NCI-H82 treated with DMSO at 0.1 percent for 48 hours (cell line): ENCODE measurements around the gene GDF11.
A peak's percentile ranks its signal among the peaks of the same experiment; 100 is the strongest.

Source experiments
- DNase-seq: peaks from one replicate; lab custom pipeline; 2025; ENCODE audit not compliant: unreplicated experiment; lab: John Stamatoyannopoulos, UW

GDF11 gene

DNA sequence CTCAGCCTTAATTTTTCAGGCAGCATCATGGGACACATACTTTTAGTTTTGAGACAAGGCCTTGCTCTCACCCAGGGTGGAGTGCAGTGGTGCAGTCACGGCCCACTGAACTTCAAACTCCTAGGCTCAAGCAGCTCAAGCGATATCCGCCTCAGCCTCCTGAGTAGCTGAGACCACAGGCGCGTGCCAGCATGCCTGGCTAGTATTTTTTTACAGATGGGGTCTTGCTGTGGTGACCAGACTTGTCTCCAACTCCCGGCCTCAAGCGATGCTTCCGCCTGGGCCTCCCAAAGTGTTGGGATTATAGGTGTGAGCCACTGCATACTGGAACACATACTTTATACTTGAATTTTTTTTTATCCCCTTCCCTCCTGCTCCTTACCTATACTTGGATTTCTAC, 20.0 kb upstream of the GDF11 start:
- no peak for DNase-seq

DNA sequence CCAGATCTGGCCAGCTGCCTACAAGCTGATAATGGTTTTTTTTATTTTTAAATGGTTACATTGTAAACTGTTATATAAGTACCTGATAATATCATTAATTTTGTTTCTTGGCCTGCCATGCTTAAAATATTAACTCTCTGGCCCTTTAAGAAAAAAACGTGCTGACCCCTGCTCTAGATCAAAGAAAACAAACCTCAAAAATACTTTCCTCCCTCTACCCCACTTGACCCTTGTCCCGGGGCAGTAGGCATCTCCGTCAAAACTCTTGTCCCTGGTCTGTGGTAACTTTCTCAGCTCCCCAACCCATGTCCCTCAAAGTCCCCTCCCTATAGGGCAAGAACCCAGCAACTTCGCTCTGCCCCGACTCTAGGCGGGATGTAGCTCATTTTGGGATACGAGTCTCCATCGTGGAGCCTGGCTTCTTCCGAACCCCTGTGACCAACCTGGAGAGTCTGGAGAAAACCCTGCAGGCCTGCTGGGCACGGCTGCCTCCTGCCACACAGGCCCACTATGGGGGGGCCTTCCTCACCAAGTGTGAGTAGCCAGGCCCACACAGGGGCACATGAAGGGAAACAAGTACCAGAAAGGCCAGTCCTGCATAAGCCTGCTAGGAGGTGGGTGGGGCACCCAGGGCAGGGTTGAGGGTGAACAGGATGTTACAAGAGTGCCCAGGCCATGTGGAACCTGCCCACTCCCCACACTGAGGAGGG, 19.3 kb upstream of the GDF11 start:
- DNase-seq = no peak

DNA sequence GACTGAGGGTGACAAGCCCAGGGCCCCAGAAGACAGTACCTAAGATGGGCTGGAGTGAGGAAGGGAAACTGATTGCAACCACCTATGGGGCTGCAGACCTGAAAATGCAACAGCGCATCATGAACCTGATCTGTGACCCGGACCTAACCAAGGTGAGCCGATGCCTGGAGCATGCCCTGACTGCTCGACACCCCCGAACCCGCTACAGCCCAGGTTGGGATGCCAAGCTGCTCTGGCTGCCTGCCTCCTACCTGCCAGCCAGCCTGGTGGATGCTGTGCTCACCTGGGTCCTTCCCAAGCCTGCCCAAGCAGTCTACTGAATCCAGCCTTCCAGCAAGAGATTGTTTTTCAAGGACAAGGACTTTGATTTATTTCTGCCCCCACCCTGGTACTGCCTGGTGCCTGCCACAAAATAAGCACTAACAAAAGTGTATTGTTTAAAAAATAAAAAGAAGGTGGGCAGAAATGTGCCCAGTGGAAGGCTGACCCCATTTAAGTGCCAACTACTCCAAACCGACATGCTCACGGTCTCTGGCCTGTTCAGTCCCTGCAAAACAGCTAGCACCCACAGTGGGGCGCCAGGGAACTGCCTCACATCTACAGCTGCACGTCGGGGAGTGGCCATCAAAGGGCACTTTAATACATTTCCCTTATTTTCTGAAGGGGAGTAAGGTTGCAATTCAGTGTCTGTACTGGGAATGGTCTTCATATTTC, 18.5 kb upstream of the GDF11 start:
- peak; percentile 17 for DNase-seq

DNA sequence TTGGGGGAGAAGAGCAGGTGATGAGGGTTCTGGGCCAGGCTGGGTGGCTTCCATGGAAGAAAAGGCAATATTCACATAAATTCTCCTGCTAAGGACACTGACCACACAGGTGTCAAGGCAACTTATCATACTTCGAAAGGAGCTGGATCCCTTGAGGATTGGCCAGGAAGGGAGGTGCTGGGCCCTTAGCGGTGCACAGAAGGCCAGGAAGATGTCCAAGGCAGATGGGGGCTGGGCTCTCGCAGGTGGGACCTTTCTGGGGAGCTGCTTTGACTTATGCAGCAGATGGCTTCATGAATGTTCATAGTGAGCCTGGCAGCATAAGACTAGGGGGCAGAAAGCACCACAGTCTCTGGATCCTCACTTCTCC, 18.0 kb upstream of the GDF11 start:
- DNase-seq = no peak

DNA sequence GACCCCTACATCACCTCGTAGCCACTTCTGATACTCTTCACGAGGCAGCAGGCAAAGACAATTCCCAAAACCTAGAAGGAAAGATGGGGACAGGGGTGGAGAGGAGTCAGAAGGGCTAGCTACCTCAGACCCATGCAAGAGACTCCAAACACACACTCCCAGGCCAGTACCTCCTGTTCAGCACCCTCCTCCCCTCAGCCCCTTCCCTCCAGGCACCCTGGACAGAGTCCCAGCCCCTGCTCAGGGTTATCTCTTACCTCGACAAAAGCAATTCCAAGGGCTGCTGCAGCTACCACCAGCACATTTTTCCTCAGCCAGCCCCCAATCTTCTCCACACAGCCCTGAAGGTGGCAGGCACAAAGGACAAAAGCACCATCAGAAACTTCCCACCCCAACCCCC, 17.4 kb upstream of the GDF11 start:
- DNase-seq = no peak

DNA sequence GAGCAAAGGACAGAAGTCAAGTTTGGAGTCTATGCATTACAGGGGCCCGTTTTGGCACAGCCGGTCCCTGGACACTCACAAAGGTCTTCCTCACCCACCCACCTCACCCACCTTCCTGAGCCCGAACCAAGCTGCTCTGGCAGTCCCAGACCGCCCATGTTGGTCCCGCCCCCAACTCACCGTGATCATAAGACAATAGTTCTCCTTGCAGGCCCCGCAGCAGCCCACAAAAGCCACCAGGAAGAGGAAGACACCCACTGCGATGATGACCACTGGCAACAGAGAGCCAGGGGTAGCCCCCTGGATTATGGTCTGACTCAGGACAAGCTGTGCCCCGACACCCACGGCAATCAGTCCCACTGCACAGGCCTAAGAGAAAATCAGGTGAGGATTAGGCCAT, 16.0 kb upstream of the GDF11 start:
- DNase-seq = no peak

DNA sequence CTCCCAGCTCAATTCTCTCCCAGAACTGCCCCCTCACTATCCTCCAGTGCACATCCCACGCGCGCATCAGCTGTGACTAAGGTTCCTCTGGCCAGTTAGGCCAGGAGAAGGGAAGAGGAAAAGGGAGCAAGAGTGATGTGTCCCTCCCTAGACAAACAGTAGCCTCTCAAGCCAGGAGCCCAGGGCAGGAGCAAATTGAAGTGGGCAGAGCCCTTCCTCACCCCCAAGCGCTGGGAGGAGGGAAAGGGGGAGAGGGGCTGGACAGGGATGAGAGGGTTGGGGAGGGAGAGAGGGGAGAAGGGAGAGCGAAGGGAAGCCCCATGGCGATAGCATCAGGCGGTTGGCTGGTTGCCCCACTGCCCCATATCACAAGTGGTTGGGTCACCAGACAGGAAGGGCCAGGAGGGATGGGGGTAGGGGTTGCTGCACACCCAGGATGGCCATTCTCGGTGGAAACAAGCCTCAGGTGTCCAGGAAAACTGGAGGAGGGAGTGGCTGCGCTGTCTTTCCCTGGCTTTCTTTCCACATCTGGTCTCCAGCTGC, 15.2 kb upstream of the GDF11 start:
- DNase-seq = no peak

DNA sequence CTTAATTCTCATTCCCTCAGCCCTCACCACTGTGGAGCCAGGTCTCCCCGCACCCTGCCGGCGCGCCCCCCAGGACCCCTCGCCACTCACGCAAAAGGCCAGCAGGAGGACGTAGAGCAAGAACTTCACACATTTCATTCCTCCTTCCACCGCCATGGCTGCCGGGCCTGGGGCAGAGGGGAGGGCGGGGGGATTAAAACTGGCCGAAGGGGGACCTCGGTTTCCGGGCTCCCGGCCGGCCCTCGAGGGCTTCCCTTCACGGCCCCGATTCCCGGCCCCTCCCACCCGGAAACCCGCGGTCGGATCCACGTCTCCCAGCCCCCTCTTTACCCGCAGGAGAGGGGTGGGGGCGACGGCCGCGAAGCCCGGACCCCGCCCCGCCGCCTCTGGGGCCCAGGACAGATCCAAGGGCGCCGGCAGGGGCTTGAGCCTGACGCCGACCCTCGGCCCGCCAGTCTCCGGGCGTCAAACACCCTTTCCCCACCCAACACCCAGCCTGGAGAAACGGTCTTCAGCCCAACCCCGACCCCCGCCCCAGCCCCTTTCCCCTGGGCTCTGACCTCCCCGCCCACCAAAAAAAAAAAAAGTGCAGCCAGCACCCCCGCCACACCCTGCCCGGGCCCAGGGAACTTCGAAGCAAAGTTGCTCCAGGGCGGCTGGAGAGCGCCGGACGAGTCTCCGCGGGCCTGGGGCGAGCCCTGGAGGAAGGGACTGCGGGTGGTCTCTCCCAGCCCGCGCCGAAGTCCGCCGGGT, 14.6 kb upstream of the GDF11 start:
- DNase-seq = no peak

DNA sequence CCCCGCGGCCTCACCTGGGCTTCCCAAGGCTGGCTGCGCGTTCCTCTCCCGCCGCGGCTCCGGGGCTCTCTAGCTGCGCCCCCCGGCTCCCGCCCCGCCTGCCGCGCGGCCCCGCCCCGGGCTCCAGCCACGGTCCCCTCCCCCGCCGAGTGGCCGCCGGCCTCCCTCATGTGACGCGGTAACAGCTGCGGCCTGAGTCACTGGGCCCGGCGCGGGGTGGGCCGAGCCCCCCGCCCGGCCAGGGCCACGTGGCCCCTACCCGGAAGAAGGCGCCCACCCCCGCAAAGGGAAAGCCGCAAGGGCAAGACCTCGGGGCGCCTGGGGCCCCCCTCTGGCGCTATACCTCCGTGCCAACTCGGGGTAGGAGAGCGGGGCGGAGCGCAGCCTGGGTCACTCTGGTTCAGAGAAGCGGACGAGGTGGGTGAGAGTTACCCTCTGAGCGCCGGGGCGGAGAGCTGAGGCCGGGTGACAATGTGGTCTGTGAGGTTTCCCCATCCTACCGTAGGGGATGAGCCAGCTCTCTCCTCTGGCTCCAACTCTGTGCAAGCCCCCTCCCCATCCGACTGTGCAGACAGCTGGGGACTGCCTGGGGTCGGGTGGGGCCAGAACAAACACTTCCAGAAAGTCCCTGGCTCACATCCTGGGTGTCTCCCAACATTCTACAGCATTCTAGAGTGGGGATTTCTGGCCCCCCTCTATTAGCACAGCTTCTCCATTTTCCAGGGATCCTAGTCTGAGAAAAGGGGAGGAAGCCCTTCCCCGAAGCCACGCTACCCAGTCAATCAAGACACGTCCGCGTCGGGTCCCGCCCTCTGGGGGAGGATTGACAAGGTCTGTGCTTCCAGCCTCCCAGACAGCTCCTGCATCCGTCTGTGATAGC, 13.7 kb upstream of the GDF11 start, which contains the start of gene CD63:
CD63 (minus strand) TSS at position 71 of the 880 bp plus-strand sequence. CDS start 668 bp downstream, outside the sequence.
- DNase-seq = peak; percentile 44

DNA sequence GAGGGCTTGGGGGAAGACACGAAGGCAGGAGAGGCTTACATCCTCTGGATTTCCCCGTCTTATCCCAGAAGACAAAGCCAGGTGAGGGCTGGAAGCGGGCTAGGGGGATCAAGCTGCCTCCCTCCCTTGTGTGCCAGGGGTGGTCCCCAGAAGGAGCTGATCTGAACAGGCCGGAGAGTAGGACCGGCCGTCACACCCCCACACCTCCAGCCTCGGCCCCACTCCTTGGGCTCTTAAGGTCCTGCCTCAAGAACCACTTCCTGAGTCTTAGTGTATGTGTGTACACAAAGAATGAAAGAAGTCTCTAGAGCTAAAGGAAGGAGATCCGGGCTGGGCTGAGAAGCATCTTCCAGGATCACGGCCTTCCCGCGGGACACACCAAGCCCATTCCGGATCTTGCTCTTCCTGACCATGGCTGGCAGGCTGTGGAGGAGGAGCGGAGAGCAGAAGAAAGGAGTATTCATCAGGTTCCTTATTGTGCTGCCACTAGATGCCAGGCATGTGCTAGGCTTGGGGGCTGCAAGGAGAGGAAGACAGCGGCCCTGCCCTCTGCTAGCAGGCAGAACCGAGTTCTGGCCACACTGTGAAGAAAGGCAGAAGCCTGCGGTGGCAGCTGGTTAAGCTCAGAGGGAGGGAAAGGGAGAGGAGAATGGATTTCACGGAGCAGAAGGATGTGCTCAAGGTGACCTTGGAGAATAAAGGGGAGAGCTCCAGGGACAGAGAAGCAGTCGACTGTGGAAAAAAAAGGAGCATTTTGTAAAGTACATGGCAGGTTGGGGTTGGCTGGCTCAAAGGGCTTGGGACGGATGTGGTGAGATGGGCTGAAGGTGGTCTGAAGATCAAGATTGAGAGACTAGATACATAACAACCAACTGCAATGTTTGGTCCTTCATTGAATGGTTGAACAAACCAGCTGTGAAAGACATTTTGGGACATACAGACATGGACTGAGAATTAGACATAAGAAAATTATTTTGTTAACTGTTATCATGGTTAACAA, 12.8 kb upstream of the GDF11 start:
- DNase-seq = no peak

DNA sequence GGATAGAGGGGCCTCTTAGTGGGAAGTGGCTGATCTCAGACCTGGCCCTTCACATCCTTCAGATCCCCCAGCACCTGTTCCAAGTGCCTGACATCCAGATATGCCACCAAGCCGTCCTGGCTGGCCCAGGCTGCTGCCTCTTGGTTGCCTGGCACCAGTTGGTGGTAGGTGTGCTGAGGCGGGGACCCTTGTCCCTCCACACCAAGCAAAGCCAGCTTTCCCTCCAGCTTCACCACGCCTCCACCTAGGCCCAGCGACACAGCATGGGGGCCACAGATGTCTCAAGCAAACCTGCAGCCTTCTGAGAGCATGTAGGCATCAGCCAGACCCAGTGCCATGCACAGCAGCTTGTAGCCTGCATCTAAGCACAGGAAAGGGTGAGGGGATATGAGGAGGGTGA, 10.6 kb upstream of the GDF11 start:
- DNase-seq = no peak

DNA sequence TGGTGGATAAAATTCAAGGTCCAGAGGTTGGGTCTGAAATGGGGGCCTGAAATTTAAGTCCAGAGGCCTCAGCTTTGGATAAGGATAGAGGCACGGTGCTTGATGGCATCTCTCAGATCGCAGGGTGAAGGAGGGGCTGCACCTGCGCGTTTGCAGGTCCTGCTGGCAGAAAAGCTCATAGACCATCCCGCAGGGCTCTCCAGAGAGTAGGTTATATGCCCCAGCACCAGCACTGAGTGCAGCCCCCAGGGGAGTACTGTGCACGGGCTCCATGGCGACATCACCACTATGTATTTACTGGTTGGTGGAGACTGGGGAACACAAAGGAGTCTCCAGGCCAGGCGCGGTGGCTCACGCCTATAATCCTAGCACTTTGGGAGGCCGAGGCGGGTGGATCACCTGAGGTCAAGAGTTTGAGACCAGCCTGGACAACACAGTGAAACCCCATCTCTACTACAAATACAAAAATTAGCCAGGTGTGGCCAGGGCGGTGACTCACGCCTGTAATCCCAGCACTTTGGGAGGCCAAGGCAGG, 9.8 kb upstream of the GDF11 start:
- DNase-seq = no peak

DNA sequence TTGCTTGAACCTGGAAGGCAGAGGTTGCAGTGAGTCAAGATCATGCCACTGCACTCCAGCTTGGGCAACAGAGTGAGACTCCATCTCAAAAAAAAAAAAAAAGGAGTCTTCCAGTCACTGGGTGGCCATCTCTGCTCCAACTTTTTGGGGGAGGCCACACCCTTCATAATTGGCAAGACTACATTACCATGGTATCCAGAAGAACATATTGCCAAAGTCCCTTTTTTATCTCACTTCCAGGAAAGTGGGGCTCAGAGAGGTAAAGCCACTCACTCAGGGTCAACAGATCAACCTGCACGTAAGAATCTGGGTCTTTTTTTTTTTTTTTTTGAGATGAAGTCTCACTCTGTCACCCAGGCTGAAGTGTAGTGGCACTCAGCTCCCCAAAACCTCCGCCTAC, 9.1 kb upstream of the GDF11 start:
- DNase-seq = no peak

DNA sequence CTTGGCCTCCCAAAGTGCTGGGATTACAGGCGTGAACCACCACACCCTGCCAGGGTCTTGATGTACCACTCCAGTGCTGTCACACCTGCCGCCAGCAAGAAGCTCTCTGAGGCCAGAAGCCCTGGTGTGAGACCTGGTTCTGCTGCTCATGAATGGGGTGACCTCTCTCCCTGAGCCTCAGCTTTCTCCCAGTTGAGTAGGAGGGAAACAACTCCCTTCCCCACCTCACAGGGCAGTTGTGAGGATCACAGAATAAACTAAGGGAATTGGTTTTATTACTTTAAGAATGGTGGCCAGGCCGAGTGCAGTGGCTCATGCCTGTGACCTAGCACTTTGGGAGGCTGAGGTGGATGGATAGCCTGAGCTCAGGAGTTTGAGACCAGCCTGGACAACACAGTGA, 8.3 kb upstream of the GDF11 start:
- DNase-seq = no peak

DNA sequence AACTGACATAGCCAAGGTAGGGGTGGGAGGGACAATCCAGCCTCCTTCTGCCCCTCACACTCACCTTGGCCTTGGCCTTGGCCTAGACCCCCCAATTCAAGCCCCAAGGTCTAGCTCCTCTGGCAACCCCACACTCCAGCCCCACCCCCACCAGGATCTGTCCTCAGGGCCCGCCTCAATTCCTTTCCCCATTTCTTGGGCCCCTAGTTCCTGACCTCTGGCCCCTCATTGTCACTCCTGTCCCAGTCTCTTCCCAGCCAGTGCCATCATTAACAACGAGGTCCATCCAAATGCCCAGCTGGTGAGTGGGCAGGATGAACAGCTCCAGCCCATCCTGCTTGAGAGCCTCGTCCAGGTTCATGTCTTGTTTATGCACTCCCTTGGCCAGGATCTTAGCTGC, 6.8 kb upstream of the GDF11 start:
- no peak for DNase-seq

DNA sequence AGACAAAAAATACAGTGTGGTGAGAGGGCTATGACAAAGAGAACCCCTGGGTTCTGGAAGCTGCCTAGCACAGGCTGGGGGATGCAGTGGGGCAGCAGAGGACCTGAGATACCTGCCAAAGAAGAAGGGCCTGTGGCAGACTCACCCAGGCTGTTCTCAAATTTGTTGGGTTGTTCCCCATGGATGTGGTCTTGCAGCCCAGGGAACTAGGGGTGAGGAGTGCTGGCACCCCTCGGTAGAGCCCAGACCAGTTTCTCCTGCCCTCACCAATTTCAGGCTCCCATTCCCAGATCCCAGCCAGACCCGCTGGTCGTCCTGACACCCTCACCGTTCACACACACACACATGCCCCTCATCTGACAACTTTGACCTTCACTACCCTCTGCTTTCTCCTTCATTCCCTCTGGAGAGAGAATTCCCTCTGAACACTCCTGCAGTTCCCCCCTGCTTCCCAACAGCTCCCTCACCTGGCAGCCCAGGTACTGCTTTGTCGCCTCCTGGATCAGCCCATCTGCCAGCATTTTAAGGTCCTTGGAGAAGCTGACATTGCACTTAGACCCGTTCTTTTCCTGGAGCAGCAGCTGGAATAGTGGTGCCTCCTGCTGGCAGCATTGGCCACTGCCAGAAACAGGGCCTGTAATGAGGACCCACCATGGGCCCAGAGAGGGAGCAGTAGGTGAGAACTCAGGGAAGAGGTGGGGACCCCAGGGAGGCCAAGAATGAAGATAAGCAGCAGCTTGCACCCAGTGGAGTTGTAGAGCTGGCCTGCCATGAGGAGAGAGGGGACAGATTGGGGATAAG, 5.9 kb upstream of the GDF11 start:
- peak; percentile 77 for DNase-seq

DNA sequence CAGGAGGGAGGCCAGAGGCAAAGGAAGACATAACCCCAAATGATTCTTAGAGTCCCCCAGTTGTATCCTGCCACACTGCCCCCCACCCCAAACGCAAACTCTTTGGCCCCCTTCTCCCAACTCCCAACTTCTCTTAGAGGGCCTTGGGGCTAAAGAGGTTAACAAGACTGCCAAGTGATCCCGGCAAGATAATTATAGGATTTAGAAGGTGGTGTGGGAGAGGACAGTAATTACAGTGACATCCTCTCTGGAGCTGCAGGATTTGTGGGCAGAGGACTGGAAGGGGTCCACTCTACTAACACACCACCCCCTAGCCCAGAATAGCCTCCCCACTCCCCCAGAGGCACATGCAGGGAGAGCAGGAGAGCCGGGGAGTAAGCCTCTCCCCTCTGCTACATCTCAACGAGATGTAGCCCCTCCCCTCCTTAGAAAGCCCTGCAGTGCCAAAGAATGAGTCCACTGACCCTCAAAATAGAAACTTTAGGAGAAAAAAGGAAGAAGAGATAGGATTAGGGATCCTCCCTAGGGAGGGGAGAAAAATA, 5.3 kb upstream of the GDF11 start:
- peak; percentile 42 for DNase-seq
